LoVo (cell line): Measurements from ENCODE around the gene ACRV1.
"Not testable (repeated sequence)": the region's sequence is repeated elsewhere in the genome, so short reads cannot be mapped to it uniquely, and the experiment has no call there.

ENCODE experiments used
- DNase-seq: peaks from one replicate; pipeline ENCODE4 v3.0.0-alpha.2; 2016; ENCODE audit warnings: low spot score

ACRV1 gene

GRCh38 chr11:125680747-125681146 lies at the start of gene ACRV1:
Gene ACRV1 (minus strand): TSS chr11:125680847. CDS start chr11:125680780, 67 bp downstream.
- no peak for DNase-seq

GRCh38 chr11:125728969-125729368 lies 48.3 kb upstream of the ACRV1 start:
- no peak for DNase-seq

GRCh38 chr11:125724125-125724524 lies 43.5 kb upstream of the ACRV1 start:
- no peak for DNase-seq

GRCh38 chr11:125720781-125721180 lies 40.1 kb upstream of the ACRV1 start:
- no peak for DNase-seq

GRCh38 chr11:125704686-125705085 lies 24.0 kb upstream of the ACRV1 start:
- not testable (repeated sequence) for DNase-seq

- no peak for DNase-seq
Measured at GRCh38 chr11:125701858-125702621, 21.4 kb upstream of the ACRV1 start.

- no peak for DNase-seq
Measured at GRCh38 chr11:125701018-125701610, 20.5 kb upstream of the ACRV1 start.

GRCh38 chr11:125694951-125695350 lies 14.3 kb upstream of the ACRV1 start:
- no peak for DNase-seq

GRCh38 chr11:125692887-125693286 lies 12.2 kb upstream of the ACRV1 start:
- no peak for DNase-seq

GRCh38 chr11:125690006-125690405 lies 9.4 kb upstream of the ACRV1 start:
- no peak for DNase-seq

- DNase-seq, result no peak
Measured at GRCh38 chr11:125689274-125689859, 8.7 kb upstream of the ACRV1 start.

GRCh38 chr11:125688632-125689031 lies 8.0 kb upstream of the ACRV1 start:
- DNase-seq, result no peak

- DNase-seq, result no peak
Measured at GRCh38 chr11:125688066-125688465, 7.4 kb upstream of the ACRV1 start.

- no peak for DNase-seq
Measured at GRCh38 chr11:125685228-125685627, 4.6 kb upstream of the ACRV1 start.

- DNase-seq, result no peak
Measured at GRCh38 chr11:125679837-125680236, 810 bp downstream of the ACRV1 start.

- no peak for DNase-seq
Measured at GRCh38 chr11:125679397-125679796, 1.2 kb downstream of the ACRV1 start.

GRCh38 chr11:125675196-125675595 lies 5.5 kb downstream of the ACRV1 start:
- no peak for DNase-seq

GRCh38 chr11:125674210-125674609 lies 6.4 kb downstream of the ACRV1 start:
- no peak for DNase-seq

- DNase-seq, result no peak
Measured at GRCh38 chr11:125671561-125671960, 9.1 kb downstream of the ACRV1 start.

GRCh38 chr11:125670172-125670571 lies 10.5 kb downstream of the ACRV1 start:
- DNase-seq, result peak; percentile 36

- no peak for DNase-seq
Measured at GRCh38 chr11:125667151-125667550, 13.5 kb downstream of the ACRV1 start.

GRCh38 chr11:125663910-125664309 lies 16.7 kb downstream of the ACRV1 start:
- DNase-seq, result no peak

- no peak for DNase-seq
Measured at GRCh38 chr11:125662689-125663088, 18.0 kb downstream of the ACRV1 start.
